Measurements from ENCODE around the gene C5AR2.
"Not testable (repeated sequence)": the region's sequence is repeated elsewhere in the genome, so short reads cannot be mapped to it uniquely, and the experiment has no call there.

C5AR2 gene

DNA sequence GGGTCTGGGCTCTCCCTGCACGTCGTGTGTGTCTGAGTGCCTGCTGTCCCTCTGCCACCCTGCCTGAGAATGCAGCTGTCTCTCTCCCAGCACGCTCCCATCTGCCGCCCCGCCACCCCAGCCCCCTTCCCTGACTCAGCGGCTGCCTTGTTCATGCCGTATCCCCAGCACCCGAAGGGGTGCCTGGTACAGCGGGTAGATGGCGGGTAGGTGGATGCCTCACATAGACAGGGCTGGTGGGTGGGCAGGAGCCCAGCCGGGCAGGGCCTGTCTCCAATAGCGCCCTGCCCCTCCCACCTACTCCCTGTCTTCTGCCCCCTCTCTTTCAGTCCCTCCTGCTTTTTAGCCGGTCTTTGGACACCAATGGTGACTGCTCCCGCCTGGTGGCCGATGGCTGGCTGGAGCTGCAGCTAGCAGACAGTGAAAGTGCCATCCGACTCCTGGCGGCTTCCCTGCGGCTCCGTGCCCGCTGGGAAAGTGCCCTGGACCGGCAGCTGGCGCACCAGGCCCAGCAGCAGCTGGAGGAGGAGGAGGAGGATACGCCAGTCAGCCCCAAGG, 47.5 kb downstream of the C5AR2 start:
- no peaks in the 10 kb centered on the region for H3K9me3 ChIP-seq (ENCODE audit: control insufficient read depth, insufficient read depth, low read length)
- H3K36me3 ChIP-seq (ENCODE audit: insufficient read depth, low read length) = peaks cover 23% of the 10 kb centered on the region
- H3K9ac ChIP-seq (ENCODE audit: low read depth, low read length) = no peak overlapping the region
- no peaks in the 10 kb centered on the region for H3K4me1 ChIP-seq (ENCODE audit: insufficient read depth, low read length)

DNA sequence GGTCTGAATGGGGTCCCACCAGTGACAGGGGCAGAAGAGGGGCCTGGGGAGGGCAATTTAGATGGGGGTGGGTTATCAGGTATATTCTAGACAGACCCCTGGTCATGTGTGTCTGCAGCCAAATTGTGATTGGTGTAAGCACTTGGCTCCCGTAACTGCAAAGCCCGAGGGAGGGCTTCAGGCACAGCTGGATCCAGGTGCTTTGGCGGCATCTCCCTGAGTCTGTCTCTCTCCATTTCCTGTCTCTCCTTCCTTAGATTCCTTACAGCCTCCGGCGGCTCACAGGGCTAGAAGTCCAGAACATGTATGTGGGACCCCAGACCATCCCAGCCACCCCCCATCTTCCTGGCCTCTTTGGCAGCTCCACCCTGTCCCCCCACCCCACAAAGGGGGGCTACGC, 48.6 kb downstream of the C5AR2 start:
- H3K36me3 ChIP-seq (ENCODE audit: insufficient read depth, low read length) = peaks cover 21% of the 10 kb centered on the region
- H3K9me3 ChIP-seq (ENCODE audit: control insufficient read depth, insufficient read depth, low read length) = no peaks in the 10 kb centered on the region

DNA sequence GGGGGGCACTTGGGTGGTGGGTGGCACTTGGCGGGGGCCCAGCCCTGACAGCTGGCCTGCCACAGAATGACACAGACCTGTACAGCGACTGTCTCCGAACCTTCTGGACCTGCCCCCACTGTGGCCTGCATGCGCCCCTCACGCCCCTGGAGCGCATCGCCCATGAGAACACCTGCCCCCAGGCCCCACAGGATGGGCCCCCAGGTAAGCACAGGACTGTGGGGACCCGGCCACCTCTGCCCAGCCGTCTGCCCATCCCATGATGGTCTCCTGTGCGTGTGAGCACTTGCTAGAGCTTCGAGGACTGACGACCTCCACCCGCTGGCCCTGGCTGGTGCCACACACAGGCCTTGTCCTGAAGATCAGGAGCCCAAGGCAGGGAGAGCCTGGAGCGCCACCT, 49.1 kb downstream of the C5AR2 start:
- Histone ChIP-seq H3K4me1 (ENCODE audit: insufficient read depth, low read length) (peaks cover 5% of the 10 kb centered on the region; the same call in 1 of the 2 replicates), H3K9me3 (ENCODE audit: control insufficient read depth, insufficient read depth, low read length) (no peaks in the 10 kb centered on the region), H3K9ac (ENCODE audit: low read depth, low read length) (no peak overlapping the region), H3K36me3 (ENCODE audit: insufficient read depth, low read length) (peaks cover 21% of the 10 kb centered on the region)

More for the DNA sequence above, 48.6 kb downstream of the C5AR2 start:
- Histone ChIP-seq H3K9ac (ENCODE audit: low read depth, low read length) (no peak overlapping the region), H3K4me1 (ENCODE audit: insufficient read depth, low read length) (peaks cover under 1% of the 10 kb centered on the region; the same call in 1 of the 2 replicates)

DNA sequence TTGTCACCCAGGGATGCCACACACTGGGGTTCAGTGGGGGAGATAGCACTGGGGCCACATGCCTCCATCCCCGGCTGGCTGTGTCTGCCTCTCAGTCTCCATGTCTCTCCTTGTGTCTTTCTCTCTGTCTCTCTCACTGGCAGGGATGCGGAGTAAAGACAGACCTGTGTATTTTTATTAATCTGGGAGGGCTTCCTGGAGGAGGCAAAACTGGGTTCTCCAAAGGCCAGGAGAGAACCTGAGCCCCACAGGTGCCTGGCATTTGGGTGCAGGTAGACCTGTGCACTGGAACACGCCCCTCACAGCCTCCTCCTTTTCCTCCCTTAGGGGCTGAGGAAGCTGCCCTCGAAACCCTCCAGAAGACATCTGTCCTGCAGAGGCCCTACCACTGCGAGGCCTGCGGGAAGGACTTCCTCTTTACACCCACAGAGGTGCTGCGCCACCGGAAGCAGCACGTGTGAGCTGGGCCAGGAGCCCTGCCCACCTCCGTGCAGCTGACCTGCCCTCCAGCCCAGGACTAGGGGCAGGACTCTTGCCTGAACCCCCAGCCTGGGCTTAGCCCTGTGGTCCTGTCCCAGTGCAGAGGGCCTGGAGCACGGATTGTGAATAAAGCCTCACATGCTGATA, 49.8 kb downstream of the C5AR2 start:
- H3K9ac ChIP-seq (ENCODE audit: low read depth, low read length) = no peak overlapping the region
- H3K9me3 ChIP-seq (ENCODE audit: control insufficient read depth, insufficient read depth, low read length) = no peaks in the 10 kb centered on the region
- H3K36me3 ChIP-seq (ENCODE audit: insufficient read depth, low read length) = peaks cover 21% of the 10 kb centered on the region
- H3K4me1 ChIP-seq (ENCODE audit: insufficient read depth, low read length) = peaks cover 5% of the 10 kb centered on the region; the same call in 1 of the 2 replicates

DNA sequence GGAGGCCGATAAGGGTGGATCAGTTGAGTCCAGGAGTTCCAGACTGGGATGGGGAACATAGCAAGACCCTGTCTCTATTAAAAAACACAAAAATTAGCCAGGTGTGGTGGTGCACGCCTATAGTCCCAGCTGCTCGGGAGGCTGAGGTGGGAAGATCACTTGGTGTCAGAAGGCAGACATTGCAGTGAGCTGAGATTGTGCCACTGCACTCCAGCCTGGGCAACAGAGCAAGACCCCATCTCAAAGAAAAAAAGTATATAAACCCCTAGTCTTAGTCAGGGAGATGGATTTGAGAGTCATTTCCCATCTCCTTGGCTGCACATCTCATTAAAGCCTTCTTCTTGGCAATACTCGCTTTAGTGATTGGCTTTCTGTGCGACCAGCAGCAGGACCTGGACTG, 51.9 kb downstream of the C5AR2 start:
- H3K36me3 ChIP-seq (ENCODE audit: insufficient read depth, low read length) = peaks cover 17% of the 10 kb centered on the region; the same call in 1 of the 2 replicates
- H3K9me3 ChIP-seq (ENCODE audit: control insufficient read depth, insufficient read depth, low read length); H3K9ac ChIP-seq (ENCODE audit: low read depth, low read length); H3K4me1 ChIP-seq (ENCODE audit: insufficient read depth, low read length): not testable (repeated sequence)

- H3K9ac ChIP-seq (ENCODE audit: low read depth, low read length); H3K4me1 ChIP-seq (ENCODE audit: insufficient read depth, low read length); H3K9me3 ChIP-seq (ENCODE audit: control insufficient read depth, insufficient read depth, low read length): not testable (repeated sequence)
- H3K36me3 ChIP-seq (ENCODE audit: insufficient read depth, low read length) = peaks cover 17% of the 10 kb centered on the region; the same call in 1 of the 2 replicates
Measured at GRCh38 chr19:47384533-47384932, 52.6 kb downstream of the C5AR2 start.

GRCh38 chr19:47386582-47386981, 54.6 kb downstream of the C5AR2 start:
- not testable (repeated sequence) for H3K9me3 ChIP-seq (ENCODE audit: control insufficient read depth, insufficient read depth, low read length); H3K9ac ChIP-seq (ENCODE audit: low read depth, low read length); H3K36me3 ChIP-seq (ENCODE audit: insufficient read depth, low read length)
- peaks cover 10% of the 10 kb centered on the region for H3K4me1 ChIP-seq (ENCODE audit: insufficient read depth, low read length)

GRCh38 chr19:47387623-47388022, 55.6 kb downstream of the C5AR2 start:
- H3K4me1 ChIP-seq (ENCODE audit: insufficient read depth, low read length) = peaks cover 10% of the 10 kb centered on the region
- not testable (repeated sequence) for H3K9ac ChIP-seq (ENCODE audit: low read depth, low read length); H3K9me3 ChIP-seq (ENCODE audit: control insufficient read depth, insufficient read depth, low read length); H3K36me3 ChIP-seq (ENCODE audit: insufficient read depth, low read length)

- H3K9me3 ChIP-seq (ENCODE audit: control insufficient read depth, insufficient read depth, low read length); H3K36me3 ChIP-seq (ENCODE audit: insufficient read depth, low read length); H3K9ac ChIP-seq (ENCODE audit: low read depth, low read length): not testable (repeated sequence)
- H3K4me1 ChIP-seq (ENCODE audit: insufficient read depth, low read length) = peaks cover 10% of the 10 kb centered on the region
Measured at GRCh38 chr19:47388721-47389120, 56.7 kb downstream of the C5AR2 start.

DNA sequence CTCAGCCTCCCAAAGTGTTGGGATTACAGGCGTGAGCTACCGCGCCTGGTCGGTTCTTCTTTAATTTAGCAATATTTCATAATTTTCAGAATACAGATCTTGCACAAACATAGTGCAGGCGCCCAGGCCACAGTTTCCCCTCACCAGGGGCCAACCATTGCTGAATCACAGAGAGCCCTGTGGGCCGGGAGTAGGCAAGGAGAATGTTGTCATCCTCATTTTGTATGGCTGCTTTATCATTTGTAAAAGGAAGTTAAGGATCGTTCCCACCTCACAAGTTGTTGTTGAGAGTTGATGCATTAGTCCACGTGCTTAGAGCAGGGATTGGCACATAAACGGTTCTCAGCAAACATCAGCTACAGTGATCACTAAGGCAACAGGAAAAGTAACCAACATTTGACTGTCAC, 57.2 kb downstream of the C5AR2 start:
- Histone ChIP-seq H3K9me3 (ENCODE audit: control insufficient read depth, insufficient read depth, low read length) (no peaks in the 10 kb centered on the region), H3K9ac (ENCODE audit: low read depth, low read length) (no peak overlapping the region), H3K4me1 (ENCODE audit: insufficient read depth, low read length) (peaks cover 10% of the 10 kb centered on the region), H3K36me3 (ENCODE audit: insufficient read depth, low read length) (no peaks in the 10 kb centered on the region)

- Histone ChIP-seq H3K36me3 (ENCODE audit: insufficient read depth, low read length) (no peaks in the 10 kb centered on the region), H3K4me1 (ENCODE audit: insufficient read depth, low read length) (peaks cover 7% of the 10 kb centered on the region), H3K9me3 (ENCODE audit: control insufficient read depth, insufficient read depth, low read length) (no peaks in the 10 kb centered on the region), H3K9ac (ENCODE audit: low read depth, low read length) (peak overlapping the region; percentile 7; the same call in 1 of the 2 replicates)
Measured at GRCh38 chr19:47390533-47391488, 58.8 kb downstream of the C5AR2 start.

DNA sequence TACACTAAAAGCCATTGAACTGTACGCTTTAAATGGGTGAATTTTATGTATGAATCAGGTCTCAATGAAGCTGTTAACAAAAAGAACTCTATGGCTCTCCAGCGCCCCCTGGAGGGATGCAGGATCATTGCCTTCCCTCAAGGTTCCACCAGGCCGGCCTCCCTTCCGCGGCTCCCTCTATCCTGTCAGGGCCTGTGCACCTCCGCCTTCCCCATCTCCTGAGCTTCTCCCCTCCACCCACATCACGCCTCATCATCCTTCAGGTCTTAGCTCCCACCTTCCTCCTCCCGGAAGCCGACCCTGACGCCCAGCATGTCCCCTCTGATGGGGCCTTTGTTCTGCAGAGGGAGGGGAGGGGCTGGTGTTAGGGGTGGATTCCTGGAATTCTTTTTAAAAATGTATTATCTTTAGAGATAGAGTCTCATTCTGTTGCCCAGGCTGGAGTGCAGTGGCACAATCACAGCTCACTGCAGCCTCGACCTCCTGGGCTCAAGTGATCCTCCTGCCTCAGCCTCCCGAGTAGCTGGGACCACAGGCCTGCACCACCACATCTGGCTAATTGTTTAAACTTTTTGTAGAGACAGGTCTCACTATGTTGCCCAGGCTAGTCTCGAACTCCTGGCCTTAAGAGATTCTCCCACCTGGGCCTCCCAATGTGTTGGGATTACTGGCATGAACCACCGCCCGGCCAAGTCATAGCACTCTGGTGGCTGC, 59.7 kb downstream of the C5AR2 start:
- H3K9ac ChIP-seq (ENCODE audit: low read depth, low read length) = peak overlapping the region; percentile 7; the same call in 1 of the 2 replicates
- peaks cover 5% of the 10 kb centered on the region for H3K4me1 ChIP-seq (ENCODE audit: insufficient read depth, low read length)

More for the DNA sequence above, 59.7 kb downstream of the C5AR2 start:
- Histone ChIP-seq H3K9me3 (ENCODE audit: control insufficient read depth, insufficient read depth, low read length) (no peaks in the 10 kb centered on the region), H3K36me3 (ENCODE audit: insufficient read depth, low read length) (no peaks in the 10 kb centered on the region)

Measured in ES-I3 (cell line).